ENCODE results near the gene LYST. TPM values are rescaled to one million over a fixed set of nuclear protein-coding genes. Genes with fewer than 3 reads are reported as not detected.
A peak's percentile ranks its signal among the peaks of the same experiment; 100 is the strongest.
"Not testable (repeated sequence)": the region's sequence is repeated elsewhere in the genome, so short reads cannot be mapped to it uniquely, and the experiment has no call there.

Gene LYST
- total RNA-seq, 1 experiment from 2014 or later: 11.9 TPM

DNA sequence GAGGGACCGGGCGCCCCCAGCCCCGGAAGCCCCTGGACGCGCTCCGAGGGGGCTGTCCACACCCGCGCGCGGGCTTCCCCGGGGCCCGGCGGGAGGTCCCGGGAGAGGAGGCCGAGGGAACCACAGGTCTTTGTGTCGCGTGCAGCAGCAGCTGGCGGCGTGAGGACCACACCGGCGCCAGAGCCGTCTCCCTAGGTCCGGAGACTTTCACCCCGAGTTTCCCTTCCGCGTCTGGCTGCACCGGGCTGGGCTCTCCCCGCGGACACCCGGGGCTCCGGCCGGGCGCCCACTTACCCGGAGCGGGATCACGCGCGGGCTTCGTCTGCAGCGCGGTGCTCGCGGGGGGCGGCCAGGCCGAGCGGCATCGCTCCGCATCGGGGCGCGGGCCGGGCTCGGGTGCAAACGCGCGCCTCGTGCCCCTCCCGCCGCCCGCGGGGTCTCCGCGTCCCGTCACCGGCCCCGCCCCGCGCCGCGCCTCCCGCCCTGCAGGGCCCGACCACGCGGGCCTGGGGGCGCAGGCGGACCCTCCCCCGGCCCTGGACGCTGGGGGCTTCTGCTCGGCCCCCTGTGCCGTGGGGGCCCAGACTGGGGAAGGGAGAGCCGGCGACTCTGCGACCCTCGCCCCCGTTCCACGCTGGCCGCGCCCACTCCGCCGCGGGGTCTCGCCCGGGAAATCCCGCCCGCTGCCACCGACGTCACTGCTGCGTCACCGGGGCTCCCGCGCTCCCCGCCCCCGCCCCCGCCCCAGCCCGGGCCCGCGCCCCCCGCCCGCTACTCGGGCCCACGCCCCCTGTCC is 217.1 kb downstream of the LYST start, which contains the start of gene GNG4:
GNG4 (minus strand) TSS at position 417 of the 796 bp plus-strand sequence. CDS start 65,946 bp downstream, outside the sequence.
- Mint-ChIP-seq H3K4me1 (ENCODE audit: low read depth, unreplicated experiment) (peaks cover 9% of the 10 kb centered on the region), H3K36me3 (ENCODE audit: insufficient read depth, unreplicated experiment) (peaks cover 11% of the 10 kb centered on the region), H3K9me3 (ENCODE audit: low read depth, unreplicated experiment) (no peaks in the 10 kb centered on the region), H3K27me3 (ENCODE audit: unreplicated experiment) (peaks cover 31% of the 10 kb centered on the region), H3K27ac (ENCODE audit: unreplicated experiment) (peak within 1 kb of the TSS; percentile 40), H3K4me3 (ENCODE audit: low read depth, unreplicated experiment) (peak within 1 kb of the TSS; percentile 81)
- TF ChIP-seq CTCF (IDR thresholded peaks at IDR 0.05; ENCODE audit: unreplicated experiment): no peak
- peak; percentile 65 for DNase-seq
- CTCF ChIA-PET: interaction anchor here (1.0 kb wide), 2 partner anchors 11 to 132 kb away, joined by 3 to 4 read pairs; no protein-coding TSS in a partner anchor
- intact Hi-C loops (cut with micrococcal nuclease; ENCODE audit: unreplicated experiment): loop anchor here (2.0 kb wide), 1 partner anchor 145 kb away; the partner anchor contains the start of gene B3GALNT2
- BruUV-seq (replicated peaks): no TSS peak

GRCh38 chr1:235648954-235649367 is 217.7 kb downstream of the LYST start:
- intact Hi-C loops (cut with micrococcal nuclease; ENCODE audit: unreplicated experiment): loop anchor here (2.0 kb wide), 1 partner anchor 144 kb away; the partner anchor contains the start of gene B3GALNT2
- H3K4me1 Mint-ChIP-seq (ENCODE audit: low read depth, unreplicated experiment): peaks cover 9% of the 10 kb centered on the region
- peak overlapping the region; percentile 40 for H3K27ac Mint-ChIP-seq (ENCODE audit: unreplicated experiment)
- H3K27me3 Mint-ChIP-seq (ENCODE audit: unreplicated experiment): peaks cover 31% of the 10 kb centered on the region
- no peaks in the 10 kb centered on the region for H3K9me3 Mint-ChIP-seq (ENCODE audit: low read depth, unreplicated experiment)
- H3K4me3 Mint-ChIP-seq (ENCODE audit: low read depth, unreplicated experiment): peak overlapping the region; percentile 81
- peak; percentile 75 for DNase-seq
- no TSS peak for BruUV-seq (replicated peaks)
- CTCF ChIA-PET: interaction anchor here (1.0 kb wide), 2 partner anchors 11 to 132 kb away, joined by 3 to 4 read pairs; no protein-coding TSS in a partner anchor
- no peak for TF ChIP-seq CTCF (IDR thresholded peaks at IDR 0.05; ENCODE audit: unreplicated experiment)
- peaks cover 11% of the 10 kb centered on the region for H3K36me3 Mint-ChIP-seq (ENCODE audit: insufficient read depth, unreplicated experiment)

GRCh38 chr1:235648407-235648907 is 218.2 kb downstream of the LYST start:
- Mint-ChIP-seq H3K27me3 (ENCODE audit: unreplicated experiment) (peaks cover 27% of the 10 kb centered on the region), H3K36me3 (ENCODE audit: insufficient read depth, unreplicated experiment) (peaks cover 11% of the 10 kb centered on the region), H3K4me1 (ENCODE audit: low read depth, unreplicated experiment) (peaks cover 13% of the 10 kb centered on the region), H3K9me3 (ENCODE audit: low read depth, unreplicated experiment) (no peaks in the 10 kb centered on the region), H3K27ac (ENCODE audit: unreplicated experiment) (peak overlapping the region; percentile 40), H3K4me3 (ENCODE audit: low read depth, unreplicated experiment) (peak overlapping the region; percentile 81)
- intact Hi-C loops (cut with micrococcal nuclease; ENCODE audit: unreplicated experiment): loop anchor here (2.0 kb wide), 1 partner anchor 144 kb away; the partner anchor contains the start of gene B3GALNT2
- peak; percentile 50 for DNase-seq
- no TSS peak for BruUV-seq (replicated peaks)
- no peak for TF ChIP-seq CTCF (IDR thresholded peaks at IDR 0.05; ENCODE audit: unreplicated experiment)
- CTCF ChIA-PET: interaction anchor here (1.0 kb wide), 2 partner anchors 10 to 133 kb away, joined by 3 to 4 read pairs; no protein-coding TSS in a partner anchor

DNA sequence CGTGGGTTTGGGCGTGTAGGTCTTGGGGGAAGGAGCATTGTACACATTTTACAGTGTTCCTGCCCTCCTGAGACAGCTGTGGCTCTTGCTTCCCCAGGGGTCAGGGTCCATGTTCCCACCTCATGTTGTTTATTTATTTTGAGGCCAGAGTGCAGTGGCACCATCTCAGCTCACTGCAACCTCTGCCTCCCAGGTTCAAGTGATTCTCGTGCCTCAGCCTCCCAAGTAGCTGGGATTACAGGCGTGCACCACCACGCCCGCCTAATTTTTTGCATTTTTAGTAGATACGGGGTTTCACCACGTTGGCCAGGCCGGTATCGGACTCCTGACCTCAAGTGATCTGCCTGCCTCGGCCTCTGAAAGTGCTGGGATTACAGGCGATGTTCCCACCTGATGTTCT is 219.2 kb downstream of the LYST start:
- H3K4me3 Mint-ChIP-seq (ENCODE audit: low read depth, unreplicated experiment); DNase-seq; H3K27ac Mint-ChIP-seq (ENCODE audit: unreplicated experiment); H3K9me3 Mint-ChIP-seq (ENCODE audit: low read depth, unreplicated experiment); CTCF ChIA-PET; BruUV-seq (replicated peaks); intact Hi-C loops (cut with micrococcal nuclease; ENCODE audit: unreplicated experiment): not testable (repeated sequence)
- Mint-ChIP-seq H3K27me3 (ENCODE audit: unreplicated experiment) (peaks cover 18% of the 10 kb centered on the region), H3K36me3 (ENCODE audit: insufficient read depth, unreplicated experiment) (peaks cover 17% of the 10 kb centered on the region), H3K4me1 (ENCODE audit: low read depth, unreplicated experiment) (peaks cover 23% of the 10 kb centered on the region)

Data from Calu3 (cell line).